H9 (cell line): Measurements from ENCODE around the gene YY1. TPM values are rescaled to one million over a fixed set of nuclear protein-coding genes. Genes with fewer than 3 reads are reported as not detected.

Experiments
- DNase-seq: peaks from one replicate; pipeline ENCODE4 v3.0.0-alpha.2; 2017
- H2AFZ ChIP-seq: one replicate; pipeline ENCODE4 v1.6.1; 2013; ENCODE audit warnings: mild to moderate bottlenecking, low read length, control low read depth, moderate library complexity
- H2AK5ac ChIP-seq: 2 replicates; pipeline ENCODE4 v1.6.1; 2013; ENCODE audit warnings: low read length, control low read depth, mixed read lengths; ENCODE audit not compliant: insufficient read length
- H2BK120ac ChIP-seq: one replicate; pipeline ENCODE4 v1.6.1; 2013; ENCODE audit warnings: low read depth, mild to moderate bottlenecking, low read length, control low read depth, inconsistent platforms; ENCODE audit not compliant: poor library complexity, severe bottlenecking
- H2BK12ac ChIP-seq: 2 replicates; pipeline ENCODE4 v1.6.1; 2013; ENCODE audit warnings: low read length, control low read depth, mixed read lengths, low read depth; ENCODE audit not compliant: insufficient read length
- H2BK15ac ChIP-seq: 2 replicates; pipeline ENCODE4 v1.6.1; 2013; ENCODE audit warnings: low read depth, low read length, control low read depth
- H2BK20ac ChIP-seq: one replicate; pipeline ENCODE4 v1.6.1; 2013; ENCODE audit warnings: low read depth, mild to moderate bottlenecking, low read length, control low read depth, inconsistent platforms; ENCODE audit not compliant: poor library complexity, severe bottlenecking
- H2BK5ac ChIP-seq: 2 replicates; pipeline ENCODE4 v1.6.1; 2013; ENCODE audit warnings: low read length, control low read depth, mixed read lengths; ENCODE audit not compliant: insufficient read length
- H3K14ac ChIP-seq: 2 replicates; pipeline ENCODE4 v1.6.1; 2013; ENCODE audit warnings: low read length, control low read depth; ENCODE audit not compliant: insufficient read depth
- H3K18ac ChIP-seq: 2 replicates; pipeline ENCODE4 v1.6.1; 2013; ENCODE audit warnings: low read depth, mild to moderate bottlenecking, mixed read lengths, low read length, control low read depth; ENCODE audit not compliant: insufficient read length
- H3K23ac ChIP-seq: 2 replicates; pipeline ENCODE4 v1.6.1; 2013; ENCODE audit warnings: low read length, control low read depth, mixed read lengths, low read depth; ENCODE audit not compliant: insufficient read length
- H3K23me2 ChIP-seq: 2 replicates; pipeline ENCODE4 v1.6.1; 2013; ENCODE audit warnings: low read depth, mild to moderate bottlenecking, mixed read lengths, low read length, control low read depth; ENCODE audit not compliant: insufficient read length, poor library complexity, severe bottlenecking
- H3K27ac ChIP-seq: 2 replicates; pipeline ENCODE4 v1.5.1; 2013; ENCODE audit warnings: low read length, control low read depth, mixed read lengths, low read depth; ENCODE audit not compliant: insufficient read length
- H3K27me3 ChIP-seq: 2 replicates; pipeline ENCODE4 v1.6.1; 2013; ENCODE audit warnings: low read length, control low read depth, inconsistent platforms; ENCODE audit not compliant: insufficient read depth
- H3K4ac ChIP-seq: 2 replicates; pipeline ENCODE4 v1.6.1; 2013; ENCODE audit warnings: low read depth, mild to moderate bottlenecking, control low read depth, inconsistent platforms, low read length, moderate library complexity
- H3K4me1 ChIP-seq: 2 replicates; pipeline ENCODE4 v1.6.1; 2013; ENCODE audit warnings: low read length, control low read depth, inconsistent platforms; ENCODE audit not compliant: insufficient read depth
- H3K4me2 ChIP-seq: 2 replicates; pipeline ENCODE4 v1.6.1; 2013; ENCODE audit warnings: low read length, control low read depth, mixed read lengths; ENCODE audit not compliant: insufficient read length, insufficient read depth
- H3K56ac ChIP-seq: 2 replicates; pipeline ENCODE4 v1.6.1; 2013; ENCODE audit warnings: low read depth, mild to moderate bottlenecking, mixed read lengths, low read length, control low read depth; ENCODE audit not compliant: insufficient read length
- H3K79me1 ChIP-seq: 2 replicates; pipeline ENCODE4 v1.6.1; 2013; ENCODE audit warnings: low read depth, mild to moderate bottlenecking, moderate library complexity, low read length, control low read depth, inconsistent platforms; ENCODE audit not compliant: insufficient read depth, poor library complexity, severe bottlenecking
- H3K79me2 ChIP-seq: 2 replicates; pipeline ENCODE4 v1.6.1; 2013; ENCODE audit warnings: low read length, control low read depth, inconsistent platforms; ENCODE audit not compliant: insufficient read depth
- H3K9ac ChIP-seq: 2 replicates; pipeline ENCODE4 v1.6.1; 2013; ENCODE audit warnings: low read length, control low read depth, mixed read lengths; ENCODE audit not compliant: insufficient read length; ENCODE audit errors: extremely low read depth
- H3K9me3 ChIP-seq: one replicate; pipeline ENCODE4 v1.6.1; 2013; ENCODE audit warnings: low read depth, low read length, inconsistent platforms; ENCODE audit not compliant: control insufficient read depth
- H3T11ph ChIP-seq: one replicate; pipeline ENCODE4 v1.6.1; 2013; ENCODE audit warnings: mild to moderate bottlenecking, low read length, control low read depth, inconsistent platforms
- H4K20me1 ChIP-seq: one replicate; pipeline ENCODE4 v1.6.1; 2013; ENCODE audit not compliant: control insufficient read depth, insufficient read length, insufficient read depth
- H4K5ac ChIP-seq: 2 replicates; pipeline ENCODE4 v1.6.1; 2013; ENCODE audit warnings: low read depth, mild to moderate bottlenecking, mixed read lengths, low read length, control low read depth; ENCODE audit not compliant: insufficient read length
- H4K8ac ChIP-seq: replicated peaks from 2 replicates; pipeline ENCODE4 v1.6.1; 2013; ENCODE audit warnings: low read length, control low read depth, mixed read lengths, low read depth; ENCODE audit not compliant: insufficient read length
- H4K91ac ChIP-seq: 2 replicates; pipeline ENCODE4 v1.6.1; 2013; ENCODE audit warnings: low read depth, mild to moderate bottlenecking, moderate library complexity, mixed read lengths, low read length, control low read depth; ENCODE audit not compliant: insufficient read length
- H3K27ac Mint-ChIP-seq, 3 experiments: 2 replicates in 2 of 3; 3 replicates in 1 of 3; pipeline ENCODE4 v1.8.0; 2020 to 2021; ENCODE audit warnings: mixed read lengths in 3 of 3, mild to moderate bottlenecking in 1 of 3, moderate library complexity in 1 of 3
- H3K27me3 Mint-ChIP-seq: 2 replicates; pipeline ENCODE4 v1.8.0; 2021; ENCODE audit warnings: low read depth, mild to moderate bottlenecking, moderate library complexity, mixed read lengths
- H3K36me3 Mint-ChIP-seq, 3 experiments: 2 replicates in 2 of 3; 3 replicates in 1 of 3; pipeline ENCODE4 v1.8.0; 2020 to 2021; ENCODE audit warnings: low read depth in 3 of 3, mixed read lengths in 3 of 3; ENCODE audit not compliant: insufficient read depth in 1 of 3
- H3K4me1 Mint-ChIP-seq, 2 experiments: 2 replicates each; pipeline ENCODE4 v1.8.0; 2020; ENCODE audit warnings: mixed read lengths in 2 of 2
- H3K4me3 Mint-ChIP-seq, 2 experiments: 2 replicates in 1 of 2; 3 replicates in 1 of 2; pipeline ENCODE4 v1.8.0; 2020 to 2021; ENCODE audit warnings: mild to moderate bottlenecking in 2 of 2, mixed read lengths in 2 of 2, moderate library complexity in 1 of 2
- H3K9me3 Mint-ChIP-seq, 2 experiments: 2 replicates in 1 of 2; 3 replicates in 1 of 2; pipeline ENCODE4 v1.8.0; 2020; ENCODE audit warnings: mild to moderate bottlenecking in 2 of 2, mixed read lengths in 2 of 2, moderate library complexity in 1 of 2
- CTCF ChIP-seq: fragments of 200-600 bp; sonication (generic); conservative IDR thresholded peaks from 3 replicates; pipeline ENCODE4 v1.8.0; 2021; ENCODE audit warnings: antibody characterized with exemption, mild to moderate bottlenecking
- WGBS: extraction: QIAGEN DNeasy Blood & Tissue Kit; methylation state at CpG from one replicate; pipeline ENCODE4 v1.1.7; 2013; ENCODE audit warnings: missing lambda C conversion rate, low lambda C conversion rate, mixed read lengths; ENCODE audit not compliant: insufficient read length; ENCODE audit errors: extremely low coverage; 5-methylcytosine and 5-hydroxymethylcytosine counted together
- total RNA-seq: library from RNA; stranded (reverse); gene quantifications from 2 replicates; pipeline ENCODE4 v1.2.1, GENCODE V29; 2021

YY1 gene
- total RNA-seq, 1 experiment from 2014 or later, result 103 TPM

- Histone ChIP-seq H3T11ph (no peak overlapping the region), H3K23me2 (peaks cover 4% of the 10 kb centered on the region), H4K5ac (no peak overlapping the region), H4K91ac (no peak overlapping the region), H3K4me2 (no peak overlapping the region), H3K27me3 (no peaks in the 10 kb centered on the region), H3K56ac (no peak overlapping the region), H2AFZ (no peak overlapping the region), H3K9ac (no peak overlapping the region), H3K79me1 (no peaks in the 10 kb centered on the region), H4K8ac (no peak overlapping the region), H3K79me2 (no peaks in the 10 kb centered on the region), H3K23ac (no peak overlapping the region), H3K9me3 (no peaks in the 10 kb centered on the region), H2BK20ac (no peak overlapping the region), H2BK12ac (no peak overlapping the region), H2AK5ac (no peak overlapping the region), H3K27ac (no peak overlapping the region), H4K20me1 (no peaks in the 10 kb centered on the region), H2BK15ac (no peak overlapping the region), H2BK120ac (no peak overlapping the region), H3K4me1 (peaks cover 2% of the 10 kb centered on the region; the same call in 1 of the 2 replicates), H3K14ac (no peak overlapping the region), H3K4ac (no peak overlapping the region), H3K18ac (no peak overlapping the region), H2BK5ac (no peak overlapping the region)
- Mint-ChIP-seq H3K36me3 (peaks cover 0 to under 1% (median under 1%) of the 10 kb centered on the region in 3 experiments; a peak in 4 of 7 replicates), H3K4me1 (peaks cover 17 to 20% of the 10 kb centered on the region in 2 experiments), H3K27ac (no peak overlapping the region), H3K27me3 (peaks cover 1% of the 10 kb centered on the region), H3K9me3 (peaks cover 0 to 1% of the 10 kb centered on the region in 2 experiments; a peak in 1 of 5 replicates), H3K4me3 (peak overlapping the region; percentile 19 to 51; a peak in 4 of 5 replicates)
- no peak for DNase-seq
- TF ChIP-seq CTCF, result no peak
- WGBS, result no CpG with 5 or more reads among the region's 7 CpGs
These were observed 26.2 kb upstream of the YY1 start for GRCh38 chr14:100212476-100213333.
